GM21528 (cell line): Measurements from ENCODE around the gene SEC22A.

ENCODE experiments used
- ATAC-seq: cut with Tn5 transposase; IDR thresholded peaks from one replicate; pipeline ENCODE4 v1.9.1; 2021; ENCODE audit warnings: mild to moderate bottlenecking, moderate library complexity; ENCODE audit not compliant: unreplicated experiment, low FRiP score

SEC22A gene

DNA sequence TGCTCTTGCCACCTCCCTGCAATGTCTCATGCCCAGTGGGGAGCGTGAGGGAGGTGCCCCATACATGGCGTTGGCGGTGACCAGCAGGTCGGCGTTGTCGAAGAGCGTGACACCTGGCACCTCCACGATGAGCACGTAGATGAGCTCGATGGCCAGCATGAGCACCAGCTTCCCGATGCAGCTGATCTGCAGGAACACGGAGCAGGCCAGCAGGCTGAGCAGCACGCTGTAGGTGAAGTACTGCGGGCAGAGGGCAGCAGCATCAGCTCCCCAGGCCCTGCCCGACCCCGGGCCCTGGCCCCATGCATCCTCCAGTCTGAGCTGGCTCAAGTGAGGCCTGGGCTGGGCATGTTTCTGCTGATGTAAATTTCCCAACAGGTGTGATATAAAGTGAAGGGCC lies 98.3 kb downstream of the SEC22A start:
- no peak for ATAC-seq

DNA sequence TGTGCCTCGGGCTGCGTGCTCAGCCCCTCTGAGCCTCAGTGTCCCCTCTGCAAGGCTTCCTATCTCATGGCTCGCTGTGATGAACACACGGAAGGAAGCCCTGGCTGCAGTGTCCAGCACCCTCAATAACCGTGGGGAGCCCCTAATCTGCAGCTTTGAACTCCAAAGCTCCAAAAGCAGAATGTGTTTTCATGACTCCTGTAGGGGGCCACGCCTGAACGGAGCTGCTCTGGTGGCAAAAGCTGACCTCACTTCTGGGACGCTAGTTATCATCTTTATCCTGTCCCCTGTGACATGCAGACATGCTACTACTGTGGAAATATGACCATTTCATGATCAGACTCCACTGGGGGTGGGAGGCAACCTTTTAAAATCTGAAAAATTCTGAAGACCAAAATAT lies 98.8 kb downstream of the SEC22A start:
- no peak for ATAC-seq

DNA sequence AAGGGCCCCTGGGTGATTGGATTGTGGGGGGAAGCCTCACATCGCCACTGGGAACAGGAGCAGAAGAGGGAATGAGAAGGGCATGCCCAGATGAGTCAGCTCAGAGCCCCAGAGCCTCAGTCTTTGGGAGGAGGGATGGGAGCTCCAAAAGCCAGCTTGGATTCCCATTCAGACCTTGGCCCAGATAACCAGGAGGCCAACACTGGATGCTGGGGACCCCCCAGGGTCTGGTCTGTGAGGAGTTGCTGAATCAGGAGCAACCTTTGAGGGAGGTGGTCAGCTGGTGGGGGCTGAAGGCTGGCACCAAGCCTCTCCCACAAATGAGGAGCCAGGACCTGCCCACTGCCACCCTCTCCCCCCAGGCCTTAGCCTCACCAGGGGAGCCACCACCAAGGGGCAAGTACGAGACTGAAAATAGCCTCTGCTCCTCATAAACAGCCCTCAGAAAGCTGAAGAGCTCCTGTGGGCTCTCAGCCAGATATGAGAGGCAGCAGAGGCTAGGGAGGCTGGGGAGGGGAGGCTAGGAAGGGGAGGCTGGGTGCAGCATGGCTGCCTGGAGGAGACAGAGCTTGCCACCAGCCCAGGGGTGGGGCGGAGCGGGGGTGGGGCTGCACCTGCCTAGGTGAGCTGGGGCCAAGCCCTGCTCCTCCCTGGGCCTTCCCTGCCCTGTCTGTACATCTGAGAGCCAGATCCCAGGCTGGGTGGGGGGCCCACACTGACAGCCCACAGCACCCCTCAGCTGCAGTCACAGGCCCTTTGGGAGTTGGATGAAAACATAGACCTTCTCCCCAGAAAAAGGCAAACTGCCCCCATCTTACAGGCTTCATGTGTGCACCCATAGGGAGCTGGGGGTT lies 99.8 kb downstream of the SEC22A start:
- ATAC-seq: no peak

DNA sequence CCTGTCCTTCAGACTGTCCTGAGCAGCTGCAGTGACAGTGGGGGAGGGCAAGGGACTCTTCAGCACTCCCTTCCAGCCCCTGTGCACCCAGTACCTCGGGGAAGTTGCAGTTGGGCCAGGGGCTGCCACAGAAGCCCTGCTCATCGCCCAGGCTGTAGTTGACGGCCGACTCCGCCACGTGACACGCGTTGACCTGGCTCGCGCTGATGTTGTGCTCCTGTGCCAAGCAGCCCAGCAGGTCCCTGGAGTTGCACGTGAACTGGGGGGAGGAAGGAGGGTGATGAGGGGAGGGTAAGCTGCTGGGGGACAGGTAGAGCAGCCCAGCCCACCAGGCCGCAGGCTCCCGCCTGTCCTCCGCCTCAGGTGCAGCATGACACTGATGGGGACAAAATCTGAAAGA lies 101.2 kb downstream of the SEC22A start:
- ATAC-seq: no peak

DNA sequence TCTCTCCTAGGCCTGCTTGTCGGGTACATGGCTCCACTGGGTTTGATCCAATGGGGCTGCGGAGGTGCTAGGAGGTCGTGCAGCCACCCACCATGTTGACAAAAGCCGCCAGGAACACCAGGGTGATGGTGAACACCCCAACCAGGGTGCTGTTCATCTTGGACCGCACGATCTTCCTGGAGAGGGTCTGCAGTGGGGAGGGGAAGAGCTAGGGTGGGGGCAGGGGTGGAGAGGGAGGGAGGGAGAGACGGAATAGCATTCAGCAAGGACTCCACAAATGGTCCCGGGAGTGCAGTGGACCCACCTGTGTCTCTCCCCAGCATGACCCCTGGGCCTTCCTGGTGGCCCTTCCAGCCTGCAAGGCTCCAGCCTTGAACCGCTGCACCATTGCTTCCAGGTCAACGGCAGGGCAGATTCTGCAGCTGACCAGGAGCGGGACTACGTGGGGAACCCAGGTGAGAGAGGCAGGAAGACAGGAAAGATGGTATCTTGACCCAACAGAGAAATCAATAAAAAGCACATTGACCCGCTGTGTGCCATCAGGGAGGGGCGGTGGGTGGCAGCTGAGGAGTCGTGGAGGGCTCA lies 102.3 kb downstream of the SEC22A start:
- ATAC-seq: no peak

DNA sequence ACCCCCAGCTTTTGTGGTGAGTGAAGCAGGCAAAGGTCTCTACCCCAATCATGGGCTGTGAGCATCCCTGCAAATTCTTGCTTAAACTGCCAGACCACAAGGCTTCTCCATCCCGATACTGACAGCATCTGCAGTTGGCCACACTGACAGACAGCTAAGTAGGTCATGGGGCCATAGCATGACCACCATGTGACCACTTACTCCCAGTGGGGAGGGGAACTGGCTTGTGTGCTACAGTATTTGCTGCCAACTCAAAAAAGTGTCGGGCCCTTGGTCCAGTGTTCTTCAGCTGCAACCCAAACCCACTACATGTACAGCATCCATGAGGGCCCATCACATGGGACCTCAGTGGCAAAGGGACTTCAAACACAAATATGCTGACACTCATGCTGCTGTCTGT lies 103.4 kb downstream of the SEC22A start:
- ATAC-seq: no peak

DNA sequence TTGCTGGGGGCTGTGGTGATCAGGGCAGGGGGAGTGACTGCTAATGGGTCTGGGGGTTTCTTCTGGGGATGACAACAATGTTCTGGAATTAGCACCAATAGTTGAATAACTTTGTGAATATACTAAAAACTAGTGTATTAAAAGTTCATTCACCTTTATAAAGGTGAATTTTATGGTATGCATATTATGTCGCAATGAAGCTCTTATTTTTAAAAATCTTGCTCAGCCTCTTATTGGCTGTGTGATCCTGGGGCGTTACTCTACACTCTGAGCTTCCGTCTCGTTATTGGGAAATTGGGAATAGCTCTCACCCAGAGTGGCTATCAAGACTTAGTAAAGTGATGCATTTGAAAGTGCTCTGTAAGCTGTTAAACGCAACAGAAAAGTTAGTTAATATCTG lies 105.3 kb downstream of the SEC22A start:
- ATAC-seq: no peak

DNA sequence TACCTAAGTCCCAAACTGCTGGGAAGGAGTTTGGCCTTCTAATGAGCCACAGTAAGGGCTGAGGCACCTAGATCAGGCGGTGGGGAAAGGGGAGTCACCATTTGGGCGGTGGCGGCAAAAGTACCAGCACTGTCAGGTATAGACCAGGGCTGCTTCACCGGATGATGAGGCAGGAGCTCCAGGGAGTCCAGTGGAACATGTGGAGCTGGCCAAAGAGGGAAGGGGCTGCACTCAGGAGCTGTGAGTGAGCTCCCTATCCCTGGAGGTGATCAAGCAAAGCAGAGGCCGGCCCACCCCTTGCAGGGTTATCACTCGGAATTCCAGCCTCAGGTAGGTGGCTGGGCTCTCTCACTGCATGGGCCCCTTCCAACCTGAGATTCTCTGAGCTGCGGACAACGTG lies 108.4 kb downstream of the SEC22A start:
- no peak for ATAC-seq

DNA sequence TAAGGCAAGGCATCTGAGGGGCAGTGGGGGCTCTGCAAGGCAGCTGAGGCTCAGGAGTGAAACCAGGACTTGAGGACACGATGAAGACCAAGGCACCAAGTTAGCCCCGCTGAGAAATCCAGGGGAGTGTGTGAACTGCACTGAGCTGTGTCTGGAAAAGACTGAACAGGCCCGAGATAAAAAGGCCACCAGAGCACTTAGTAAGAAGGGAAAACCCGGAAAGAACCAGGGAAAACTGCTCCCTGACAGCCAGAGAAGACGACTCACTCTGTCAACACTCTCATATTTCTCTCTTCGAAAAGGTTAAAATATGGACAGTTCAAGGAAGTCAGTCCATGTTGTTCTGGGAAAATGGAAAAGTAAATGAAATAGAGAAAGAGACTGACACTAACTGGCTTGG lies 109.0 kb downstream of the SEC22A start:
- no peak for ATAC-seq

DNA sequence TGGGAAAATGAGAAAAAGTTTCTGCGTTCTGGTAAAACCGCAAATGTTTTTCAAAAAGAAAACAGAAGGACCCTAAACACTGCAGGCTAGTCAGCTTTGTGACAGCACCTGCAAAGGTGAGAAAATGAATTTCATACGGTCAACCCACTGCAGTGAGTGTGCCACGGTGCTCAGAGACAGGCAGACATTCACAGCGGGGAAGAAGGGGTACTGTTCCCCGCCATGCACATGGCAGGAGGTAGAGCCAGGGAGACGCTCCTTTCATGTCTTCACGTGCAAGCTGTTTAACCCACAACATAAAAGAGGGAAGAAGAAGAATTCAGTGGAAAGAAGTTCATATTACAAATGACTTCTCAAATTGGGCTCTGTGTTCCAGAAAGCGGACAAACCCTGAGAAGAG lies 109.5 kb downstream of the SEC22A start:
- ATAC-seq: no peak

DNA sequence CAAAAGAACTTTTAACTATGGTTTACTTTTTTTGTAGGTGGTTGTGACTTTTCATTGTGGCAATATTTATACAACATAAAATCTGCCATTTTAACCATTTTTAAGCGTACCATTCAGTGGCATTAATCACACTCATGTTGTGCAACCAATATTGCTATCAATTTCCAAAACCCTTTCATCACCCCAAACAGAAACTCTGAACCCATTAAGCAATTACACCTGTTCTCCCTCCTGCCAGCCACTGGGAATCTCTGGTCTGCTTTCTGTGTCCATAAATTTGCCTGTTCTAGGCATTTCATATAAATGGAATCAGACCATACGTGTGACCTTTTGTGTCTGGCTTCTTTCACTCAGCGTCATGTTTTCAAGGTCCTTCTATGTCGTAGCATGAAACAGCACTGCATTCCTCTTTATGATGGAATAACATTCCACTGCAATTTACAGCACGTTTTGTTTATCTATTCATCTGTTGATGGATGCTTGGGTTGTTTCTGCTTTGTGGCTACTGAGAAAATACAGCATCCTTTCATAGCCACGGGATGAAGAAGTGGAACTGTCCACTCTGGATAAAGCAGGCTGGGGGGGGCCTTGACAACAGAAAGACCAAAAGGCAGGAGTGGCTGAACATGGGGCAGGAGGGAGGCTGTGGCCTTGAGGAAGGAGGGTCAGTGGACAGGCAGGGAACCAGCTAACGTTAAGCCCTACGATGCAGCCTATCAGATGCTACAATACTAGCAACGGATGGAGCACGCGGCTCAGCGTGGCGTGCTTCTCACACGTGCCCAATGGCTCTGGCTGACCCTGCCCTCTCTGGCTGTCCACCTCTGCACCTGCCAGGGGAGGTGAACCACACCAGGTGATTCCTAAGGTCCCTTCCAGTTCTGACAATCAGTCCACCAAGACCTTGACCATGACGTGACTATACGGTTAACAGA lies 110.9 kb downstream of the SEC22A start:
- ATAC-seq: no peak

DNA sequence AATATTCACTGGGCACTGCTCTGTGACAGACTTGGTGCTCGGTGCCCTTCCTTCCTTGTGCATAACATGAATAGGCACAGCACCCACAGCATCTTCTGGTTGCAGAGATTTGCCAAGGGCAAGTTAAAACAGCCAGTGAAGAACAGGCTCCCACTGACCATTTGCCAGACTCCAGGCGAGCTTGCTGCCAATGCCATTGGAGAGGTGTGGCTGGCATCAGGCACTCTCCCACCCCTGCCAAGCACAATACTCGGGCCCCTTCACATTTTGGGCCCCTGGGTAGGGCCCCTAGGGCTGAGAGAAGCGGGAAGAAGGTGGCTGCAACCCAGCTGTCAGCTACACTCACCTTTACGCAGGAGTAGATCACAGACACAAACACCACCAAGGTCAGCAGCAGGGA lies 112.1 kb downstream of the SEC22A start:
- ATAC-seq: no peak

DNA sequence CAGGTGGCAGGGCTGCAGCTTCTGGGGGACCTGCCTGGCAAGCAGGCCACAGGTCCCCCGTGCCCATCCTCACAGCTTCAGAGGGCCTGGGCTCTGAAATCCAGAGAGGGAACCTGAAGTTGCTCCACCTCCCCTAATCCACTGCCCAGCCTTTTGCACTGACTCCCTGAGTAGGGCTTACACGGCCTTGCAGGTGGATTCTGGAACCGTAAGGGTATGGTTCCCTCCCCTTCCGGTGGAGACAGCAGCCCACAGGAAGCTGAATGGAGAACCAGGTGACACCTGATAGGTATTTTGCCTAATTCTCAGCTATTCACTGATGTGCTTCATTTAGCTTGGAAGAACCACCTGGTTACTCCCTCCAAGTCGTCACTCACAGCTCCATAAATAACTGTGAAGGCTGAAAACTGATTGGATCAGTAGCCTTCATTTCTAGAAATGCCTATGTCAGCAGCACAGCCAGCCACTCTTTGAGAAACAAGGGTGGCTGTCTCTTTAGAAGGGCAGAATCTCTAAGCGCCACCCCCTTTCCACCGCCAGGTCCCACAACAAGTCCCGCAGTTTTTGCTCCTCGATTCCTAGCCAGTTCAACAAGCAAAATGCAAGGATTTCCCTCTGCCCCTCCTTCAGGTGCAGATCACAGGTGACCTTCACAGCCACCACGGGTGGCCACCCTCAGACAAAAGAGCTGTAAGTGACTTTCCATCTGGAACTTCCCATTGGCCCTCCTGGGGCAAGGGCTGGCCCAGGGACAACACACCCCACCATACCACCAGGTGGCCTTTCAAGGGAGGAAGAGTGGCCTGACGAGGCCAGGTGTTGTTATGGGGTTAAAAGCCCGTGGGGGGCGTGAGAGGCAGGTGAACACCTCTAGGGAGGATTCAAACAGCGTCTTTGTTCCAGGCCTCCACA lies 112.9 kb downstream of the SEC22A start:
- ATAC-seq: no peak

DNA sequence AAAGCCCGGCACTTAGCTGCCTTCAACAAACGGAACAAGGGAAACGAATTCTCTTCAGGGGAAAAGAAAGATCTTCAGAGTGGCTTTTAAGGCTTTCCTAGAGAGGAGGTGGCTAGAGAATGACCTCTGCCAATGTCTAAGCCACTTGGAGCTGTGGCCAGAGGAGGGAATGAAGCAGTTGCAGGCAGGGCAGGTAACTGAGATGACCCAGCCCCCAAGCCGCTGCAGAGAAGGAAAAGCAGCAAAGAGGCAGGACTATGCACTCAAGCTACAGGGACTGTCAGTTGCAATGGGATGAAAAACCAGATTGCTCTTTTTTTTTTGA lies 113.5 kb downstream of the SEC22A start:
- no peak for ATAC-seq

DNA sequence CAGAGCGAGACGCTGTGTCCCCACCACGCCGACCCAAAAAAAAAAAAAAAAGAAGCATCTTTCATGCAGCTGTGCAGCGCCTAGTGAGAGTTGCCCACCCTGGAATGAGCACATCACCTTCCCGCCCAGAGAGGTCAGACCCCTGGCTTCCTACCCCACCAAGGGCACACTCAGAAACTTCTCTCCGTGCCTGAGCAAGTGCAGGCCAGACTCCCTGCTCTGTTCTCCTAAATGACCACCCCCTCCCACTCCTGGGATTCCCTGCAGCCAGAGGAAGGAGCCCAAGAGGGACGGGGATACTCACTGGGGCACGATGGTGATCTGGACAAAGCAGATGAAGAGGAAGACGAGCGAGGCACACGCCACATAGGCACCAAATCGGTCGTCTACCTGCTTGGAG lies 116.0 kb downstream of the SEC22A start:
- no peak for ATAC-seq

DNA sequence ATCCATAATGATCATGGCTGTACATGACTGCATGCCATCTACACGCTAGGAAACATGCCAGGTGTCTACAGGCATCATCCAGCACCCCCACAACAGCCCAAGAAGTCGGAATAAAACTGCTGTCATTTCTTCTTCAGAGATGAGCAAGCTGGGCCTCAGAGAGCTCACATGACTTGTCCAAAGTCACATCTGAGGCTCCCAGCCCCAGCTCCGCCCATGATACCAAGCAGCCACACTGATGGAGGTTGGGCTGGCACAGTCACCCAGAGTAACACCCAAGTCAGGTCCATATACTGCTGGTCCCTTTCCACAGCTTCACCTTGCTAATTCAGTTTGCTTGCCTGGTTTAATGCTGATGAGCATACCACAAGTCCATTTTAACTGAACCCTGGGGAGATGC lies 116.6 kb downstream of the SEC22A start:
- ATAC-seq: no peak

DNA sequence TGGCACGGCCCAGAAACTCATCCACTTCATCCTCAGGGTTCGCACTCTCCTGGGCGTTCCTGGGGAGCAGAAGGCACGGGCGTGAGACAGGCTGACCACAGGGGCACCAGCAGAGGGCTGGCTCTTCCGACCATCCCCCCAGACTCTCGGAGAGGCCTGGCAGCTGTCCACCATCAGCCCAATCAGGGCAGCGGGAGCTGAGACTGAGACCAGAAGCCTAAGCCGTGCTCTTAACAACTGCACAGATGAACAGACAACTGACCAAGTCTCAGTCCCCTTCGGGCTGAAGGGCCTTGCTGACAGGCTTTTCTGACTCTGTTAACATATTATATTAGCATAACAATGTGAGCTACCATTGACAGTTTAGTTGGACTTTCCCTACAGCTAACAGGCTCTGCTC lies 118.0 kb downstream of the SEC22A start:
- ATAC-seq: no peak

DNA sequence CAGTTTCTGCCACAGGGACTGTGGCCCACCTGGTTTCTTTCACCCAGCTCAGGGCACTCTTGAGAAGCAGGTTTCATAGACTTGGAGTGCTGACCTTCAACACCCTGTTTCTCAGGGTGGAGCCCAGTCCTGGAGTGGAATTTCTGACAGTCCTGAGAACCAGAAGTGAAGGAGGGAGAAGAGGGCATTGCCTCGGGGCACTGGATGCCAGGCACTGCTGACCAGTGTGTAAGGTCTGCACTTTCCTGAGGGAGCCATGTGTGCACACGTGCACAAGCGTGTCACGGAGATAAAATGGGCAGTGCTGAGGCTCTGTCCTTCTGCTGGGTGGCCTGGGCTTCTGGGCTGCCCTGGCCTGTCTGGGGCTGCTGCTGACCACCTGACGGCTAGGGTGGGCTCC lies 118.5 kb downstream of the SEC22A start:
- ATAC-seq: no peak

DNA sequence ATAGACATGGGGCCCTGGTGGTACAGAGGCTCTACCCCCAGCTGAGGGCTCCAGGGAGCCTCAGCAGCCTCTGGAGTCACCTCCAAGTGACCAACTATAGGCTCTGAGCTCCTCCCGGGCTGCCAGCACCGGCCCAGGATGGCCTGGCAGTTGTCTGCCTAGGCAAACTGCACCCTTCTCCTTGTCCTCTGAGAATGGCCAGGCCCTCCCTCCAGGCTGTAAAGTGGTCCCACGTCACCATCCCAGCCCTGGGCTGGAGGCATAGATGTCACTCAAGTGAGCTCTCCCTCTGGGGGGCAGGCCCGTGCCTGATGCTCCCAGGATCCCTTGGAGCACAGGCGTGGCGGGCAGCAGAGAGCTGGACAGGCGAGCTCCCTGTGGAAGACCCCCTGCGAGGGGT lies 120.1 kb downstream of the SEC22A start:
- ATAC-seq: no peak

DNA sequence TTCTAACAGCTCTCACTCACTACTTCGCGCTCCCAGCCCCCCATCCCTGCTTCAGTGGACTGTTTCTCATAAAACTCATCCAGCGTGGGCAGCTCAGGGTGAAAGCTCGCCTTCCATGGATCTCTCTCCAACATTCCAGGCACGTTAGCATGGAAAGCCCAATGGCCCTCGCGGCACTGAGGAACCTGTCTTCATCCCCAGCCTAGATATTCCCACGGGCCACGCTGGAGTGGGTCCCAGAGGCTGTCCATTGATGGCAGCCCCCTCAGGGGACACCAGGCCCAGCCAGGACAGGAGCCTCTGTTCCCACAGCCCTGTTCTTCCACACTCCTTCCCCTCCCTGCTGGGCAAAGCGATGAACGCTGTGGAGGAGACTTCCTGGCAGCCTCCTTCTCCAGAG lies 121.1 kb downstream of the SEC22A start:
- ATAC-seq: no peak
